MCF 10A (cell line): ENCODE results near the gene ACADM. TPM values are rescaled to one million over a fixed set of nuclear protein-coding genes. Genes with fewer than 3 reads are reported as not detected.

Source experiments
- BruUV-seq: library from RNA; stranded (reverse); fragments of 400-500 nt; replicated peaks from 2 replicates; lab custom pipeline; 2021; lab: Mats Ljungman, UMichigan
- CTCF ChIA-PET: fragments of 300-600 bp; sonication (Branson Sonifier 250); formaldehyde crosslinking; extraction: SDS; loops from one replicate; lab custom pipeline; 2021; ENCODE audit warnings: antibody characterized with exemption, inconsistent platforms; lab: Yijun Ruan, JAX
- POLR2A ChIA-PET: fragments of 300-600, 350-650 bp; sonication (Branson Sonifier 250); formaldehyde crosslinking; extraction: SDS; loops from one replicate; lab custom pipeline; 2020; ENCODE audit warnings: antibody characterized with exemption, inconsistent platforms; lab: Yijun Ruan, JAX
- DNase-seq: peaks from one replicate; pipeline ENCODE4 v3.0.0-alpha.2; 2018; ENCODE audit not compliant: unreplicated experiment
- H3K27ac Mint-ChIP-seq: one replicate; pipeline ENCODE4 v1.8.0; 2022; ENCODE audit warnings: mild to moderate bottlenecking, low read depth, mixed read lengths; ENCODE audit not compliant: unreplicated experiment
- H3K27me3 Mint-ChIP-seq: one replicate; pipeline ENCODE4 v1.8.0; 2022; ENCODE audit warnings: mixed read lengths; ENCODE audit not compliant: insufficient read depth, unreplicated experiment
- H3K36me3 Mint-ChIP-seq: one replicate; pipeline ENCODE4 v1.8.0; 2022; ENCODE audit warnings: mild to moderate bottlenecking, moderate library complexity, mixed read lengths; ENCODE audit not compliant: insufficient read depth, unreplicated experiment
- H3K4me1 Mint-ChIP-seq: one replicate; pipeline ENCODE4 v1.8.0; 2022; ENCODE audit warnings: mixed read lengths; ENCODE audit not compliant: insufficient read depth, unreplicated experiment
- H3K4me3 Mint-ChIP-seq: one replicate; pipeline ENCODE4 v1.8.0; 2022; ENCODE audit warnings: mild to moderate bottlenecking, moderate library complexity, mixed read lengths; ENCODE audit not compliant: unreplicated experiment
- H3K9me3 Mint-ChIP-seq: one replicate; pipeline ENCODE4 v1.8.0; 2022; ENCODE audit warnings: mixed read lengths; ENCODE audit not compliant: unreplicated experiment
- intact Hi-C: fragments of 100-400 bp; cut with micrococcal nuclease; formaldehyde crosslinking; loops from 2 replicates; pipeline ENCODE4 v1.14.1; 2022
- total RNA-seq: library from RNA; stranded (reverse); gene quantifications from 2 replicates; pipeline ENCODE4 v1.2.3, GENCODE V29; 2022
- TF ChIP-seq, protein P1 (sequence below): fragments of 200-600 bp; IDR thresholded peaks from one replicate; pipeline ENCODE4 v1.8.0; 2022; ENCODE audit warnings: antibody characterized with exemption, mild to moderate bottlenecking; ENCODE audit not compliant: unreplicated experiment

ACADM gene
- total RNA-seq, 1 experiment from 2014 or later = 35.7 TPM

DNA sequence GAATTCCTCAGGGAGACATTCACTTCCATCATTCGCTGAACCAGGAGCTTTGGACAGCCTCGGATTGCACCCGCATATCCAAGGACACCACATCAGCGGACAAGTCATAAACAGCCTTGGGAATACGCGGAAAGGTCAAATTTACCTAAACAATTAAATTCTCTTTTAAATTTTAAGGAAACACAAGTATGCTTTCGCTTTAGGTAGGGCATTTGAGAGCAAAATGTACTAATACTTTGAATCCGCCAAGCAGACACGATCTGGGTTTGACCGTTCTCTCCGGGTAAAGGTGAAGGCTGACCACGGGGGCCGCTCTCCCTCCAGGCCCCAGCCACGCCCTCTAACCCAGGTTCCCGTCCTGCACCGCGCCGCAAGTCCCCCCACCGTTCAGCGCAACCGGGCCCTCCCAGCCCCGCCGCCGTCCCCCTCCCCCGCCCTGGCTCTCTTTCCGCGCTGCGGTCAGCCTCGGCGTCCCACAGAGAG, 479 bp upstream of the ACADM start:
- H3K36me3 Mint-ChIP-seq = no peaks in the 10 kb centered on the region
- peak; percentile 80 for DNase-seq
- H3K4me1 Mint-ChIP-seq = peaks cover 31% of the 10 kb centered on the region
- TSS peak; percentile 94 for BruUV-seq
- H3K4me3 Mint-ChIP-seq = peak overlapping the region; percentile 99
- H3K9me3 Mint-ChIP-seq = no peaks in the 10 kb centered on the region
- peak overlapping the region; percentile 97 for H3K27ac Mint-ChIP-seq
- ChIA-PET CTCF (interaction anchor here (0.6 to 1.1 kb wide), 4 partner anchors 55 to 486 kb away, joined by 3 to 4 read pairs (median 3); no protein-coding TSS in a partner anchor), POLR2A (interaction anchor here (0.6 to 2.1 kb wide), 12 partner anchors 11 to 416 kb away, joined by 3 to 24 read pairs (median 6); partner anchors contain the start of gene RABGGTB)
- intact Hi-C loops = loop anchor here (1.0 to 5.0 kb wide), 2 partner anchors 62 to 457 kb away; partner anchors contain the start of gene RABGGTB
- TF ChIP-seq, protein P1, sequence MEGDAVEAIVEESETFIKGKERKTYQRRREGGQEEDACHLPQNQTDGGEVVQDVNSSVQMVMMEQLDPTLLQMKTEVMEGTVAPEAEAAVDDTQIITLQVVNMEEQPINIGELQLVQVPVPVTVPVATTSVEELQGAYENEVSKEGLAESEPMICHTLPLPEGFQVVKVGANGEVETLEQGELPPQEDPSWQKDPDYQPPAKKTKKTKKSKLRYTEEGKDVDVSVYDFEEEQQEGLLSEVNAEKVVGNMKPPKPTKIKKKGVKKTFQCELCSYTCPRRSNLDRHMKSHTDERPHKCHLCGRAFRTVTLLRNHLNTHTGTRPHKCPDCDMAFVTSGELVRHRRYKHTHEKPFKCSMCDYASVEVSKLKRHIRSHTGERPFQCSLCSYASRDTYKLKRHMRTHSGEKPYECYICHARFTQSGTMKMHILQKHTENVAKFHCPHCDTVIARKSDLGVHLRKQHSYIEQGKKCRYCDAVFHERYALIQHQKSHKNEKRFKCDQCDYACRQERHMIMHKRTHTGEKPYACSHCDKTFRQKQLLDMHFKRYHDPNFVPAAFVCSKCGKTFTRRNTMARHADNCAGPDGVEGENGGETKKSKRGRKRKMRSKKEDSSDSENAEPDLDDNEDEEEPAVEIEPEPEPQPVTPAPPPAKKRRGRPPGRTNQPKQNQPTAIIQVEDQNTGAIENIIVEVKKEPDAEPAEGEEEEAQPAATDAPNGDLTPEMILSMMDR = no peak
- no peaks in the 10 kb centered on the region for H3K27me3 Mint-ChIP-seq

GRCh38 chr1:75725266-75725665, 757 bp downstream of the ACADM start:
- Mint-ChIP-seq H3K4me1 (peaks cover 31% of the 10 kb centered on the region), H3K27me3 (no peaks in the 10 kb centered on the region), H3K27ac (peak overlapping the region; percentile 97), H3K36me3 (no peaks in the 10 kb centered on the region), H3K4me3 (peak overlapping the region; percentile 99), H3K9me3 (no peaks in the 10 kb centered on the region)
- intact Hi-C loops = no loop called here
- no TSS peak for BruUV-seq
- CTCF ChIA-PET = interaction anchor here (1.0 to 1.2 kb wide), 2 partner anchors 52 to 61 kb away, joined by 3 read pairs; no protein-coding TSS in a partner anchor
- POLR2A ChIA-PET = interaction anchor here (0.6 to 3.0 kb wide), 13 partner anchors 11 to 1951 kb away, joined by 3 to 34 read pairs (median 3); partner anchors contain the start of gene RABGGTB
- peak; percentile 16 for DNase-seq
- TF ChIP-seq, protein P1 = no peak

DNA sequence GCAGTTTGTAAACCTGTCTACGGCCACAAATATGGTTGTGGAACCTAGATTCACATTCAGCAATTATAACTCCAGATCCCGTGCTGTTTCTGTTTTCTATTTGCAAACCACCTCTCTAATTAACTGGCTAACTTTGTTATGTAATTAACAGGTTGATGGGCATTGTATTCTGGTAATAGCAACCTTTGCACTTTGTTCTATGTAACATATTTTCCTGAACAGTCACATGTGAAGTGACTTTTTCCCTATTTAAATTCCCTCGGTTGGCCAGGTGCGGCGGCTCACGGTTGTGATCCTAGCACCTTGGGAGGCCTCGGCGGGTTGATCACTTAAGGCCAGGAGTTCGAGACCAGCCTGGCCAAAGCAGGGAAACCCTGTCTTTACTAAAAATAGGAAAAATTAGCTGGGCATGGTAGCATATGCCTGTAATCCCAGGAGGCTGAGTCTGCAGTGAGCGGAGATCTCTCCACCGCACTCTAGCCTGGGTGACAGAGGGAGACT, 1.4 kb downstream of the ACADM start:
- H3K36me3 Mint-ChIP-seq = no peaks in the 10 kb centered on the region
- H3K27ac Mint-ChIP-seq = peak overlapping the region; percentile 97
- CTCF ChIA-PET = interaction anchor here (1.0 to 1.2 kb wide), 2 partner anchors 53 to 61 kb away, joined by 3 read pairs; no protein-coding TSS in a partner anchor
- H3K4me3 Mint-ChIP-seq = peak overlapping the region; percentile 99
- DNase-seq = peak; percentile 13
- intact Hi-C loops = no loop called here
- no peaks in the 10 kb centered on the region for H3K27me3 Mint-ChIP-seq
- peaks cover 31% of the 10 kb centered on the region for H3K4me1 Mint-ChIP-seq
- TF ChIP-seq, protein P1 = no peak
- no peaks in the 10 kb centered on the region for H3K9me3 Mint-ChIP-seq
- no TSS peak for BruUV-seq
- POLR2A ChIA-PET = interaction anchor here (0.6 to 3.0 kb wide), 10 partner anchors 10 to 353 kb away, joined by 3 to 34 read pairs (median 4); partner anchors contain the start of gene RABGGTB

DNA sequence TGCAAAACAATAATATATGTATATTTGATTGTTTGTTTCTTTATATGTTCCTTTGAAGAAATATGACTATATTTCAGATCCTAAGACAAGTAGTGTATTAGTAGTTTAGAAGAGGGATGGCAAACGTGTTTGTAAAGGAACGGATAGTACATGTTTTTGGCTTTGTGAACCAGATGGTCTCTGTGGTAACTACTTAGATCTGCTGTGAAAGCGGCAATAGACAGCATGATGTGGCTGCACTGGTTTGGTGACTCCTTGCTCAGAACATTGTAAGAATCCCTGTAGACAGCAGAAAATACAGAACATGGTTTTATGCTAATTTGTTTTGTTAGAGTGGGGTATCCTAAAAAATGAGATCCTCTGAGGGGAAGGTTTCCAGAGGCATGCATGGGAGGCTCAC, 3.1 kb downstream of the ACADM start:
- TF ChIP-seq, protein P1 = no peak
- H3K4me1 Mint-ChIP-seq = peaks cover 28% of the 10 kb centered on the region
- no peaks in the 10 kb centered on the region for H3K27me3 Mint-ChIP-seq
- no peak overlapping the region for H3K4me3 Mint-ChIP-seq
- no peak for DNase-seq
- no TSS peak for BruUV-seq
- ChIA-PET CTCF (interaction anchor here (0.6 kb wide), 1 partner anchor 429 kb away, joined by 3 read pairs; no protein-coding TSS in a partner anchor), POLR2A (interaction anchor here (1.0 to 3.0 kb wide), 2 partner anchors 63 to 345 kb away, joined by 3 to 18 read pairs; no protein-coding TSS in a partner anchor)
- intact Hi-C loops = no loop called here
- H3K9me3 Mint-ChIP-seq = no peaks in the 10 kb centered on the region
- H3K27ac Mint-ChIP-seq = peak overlapping the region; percentile 5
- no peaks in the 10 kb centered on the region for H3K36me3 Mint-ChIP-seq
